Subcutaneous adipose tissue (tissue), 4 donors: ENCODE results near the gene GALNT12. TPM values are rescaled to one million over a fixed set of nuclear protein-coding genes. Genes with fewer than 3 reads are reported as not detected.

Source experiments
- CTCF ChIP-seq: fragments of 450-650 bp; IDR thresholded peaks from one replicate; pipeline ENCODE4 v1.5.1; 2016; ENCODE audit warnings: low read depth, mild to moderate bottlenecking, control low read depth, antibody characterized with exemption, moderate library complexity
- total RNA-seq, 4 donors: library from RNA; depleted of rRNA; stranded (reverse); fragments of >200 nt; gene quantifications; one replicate each; pipeline ENCODE4 v1.1.0, GENCODE V29; 2016

GALNT12 gene
- total RNA-seq, 4 donors from 2014 or later = 1.9 to 8.5 (median 3.7) TPM

GRCh38 chr9:98846081-98846480 lies 38.6 kb downstream of the GALNT12 start:
- TF ChIP-seq CTCF = no peak

- no peak for TF ChIP-seq CTCF
Observed at GRCh38 chr9:98846879-98847278, 39.4 kb downstream of the GALNT12 start.

GRCh38 chr9:98848450-98849149 lies 41.1 kb downstream of the GALNT12 start:
- no peak for TF ChIP-seq CTCF

- no peak for TF ChIP-seq CTCF
Observed at GRCh38 chr9:98849563-98849962, 42.1 kb downstream of the GALNT12 start.

- no peak for TF ChIP-seq CTCF
Observed at GRCh38 chr9:98850851-98851729, 43.6 kb downstream of the GALNT12 start.

- TF ChIP-seq CTCF = no peak
Observed at GRCh38 chr9:98851730-98852459, 44.4 kb downstream of the GALNT12 start.

GRCh38 chr9:98852460-98852734 lies 44.9 kb downstream of the GALNT12 start:
- no peak for TF ChIP-seq CTCF
